Liver (tissue), 9 donors: ENCODE measurements around the gene UBN2. TPM values are rescaled to one million over a fixed set of nuclear protein-coding genes. Genes with fewer than 3 reads are reported as not detected.

Source experiments
- DNase-seq: peaks from one replicate; pipeline ENCODE4 v3.0.0-alpha.2; 2017; ENCODE audit warnings: low spot score
- H3K27ac ChIP-seq, 2 donors: one replicate each; pipeline ENCODE4 v1.7.0; 2013; ENCODE audit warnings: inconsistent platforms in 2 of 2, low read length in 2 of 2, control low read depth in 1 of 2, low read depth in 1 of 2, mild to moderate bottlenecking in 1 of 2
- H3K27me3 ChIP-seq, 4 donors: one replicate each; pipeline versions ENCODE4 v1.6.1 to v1.7.0; 2013; ENCODE audit warnings: low read length in 3 of 4, inconsistent platforms in 1 of 4, mild to moderate bottlenecking in 1 of 4, moderate library complexity in 1 of 4; ENCODE audit not compliant: control insufficient read depth in 4 of 4, insufficient read depth in 4 of 4
- H3K36me3 ChIP-seq, 4 donors: one replicate each; pipeline versions ENCODE4 v1.6.1 to v1.7.0; 2013; ENCODE audit warnings: low read length in 3 of 4, mild to moderate bottlenecking in 3 of 4, low read depth in 1 of 4, moderate library complexity in 1 of 4; ENCODE audit not compliant: control insufficient read depth in 4 of 4, insufficient read depth in 3 of 4
- H3K4me1 ChIP-seq, 4 donors: one replicate each; pipeline versions ENCODE4 v1.6.1 to v1.7.0; 2013; ENCODE audit warnings: low read length in 3 of 4, mild to moderate bottlenecking in 3 of 4, moderate library complexity in 1 of 4; ENCODE audit not compliant: control insufficient read depth in 4 of 4, insufficient read depth in 4 of 4
- H3K4me3 ChIP-seq, 3 donors: one replicate each; pipeline versions ENCODE4 v1.6.1 to v1.7.0; 2013; ENCODE audit warnings: low read length in 3 of 3, control low read depth in 1 of 3, low read depth in 1 of 3, mild to moderate bottlenecking in 1 of 3
- H3K9ac ChIP-seq, 2 donors: one replicate each; pipeline ENCODE4 v1.7.0; 2013; ENCODE audit warnings: low read length in 2 of 2, mild to moderate bottlenecking in 2 of 2, moderate library complexity in 2 of 2, control low read depth in 1 of 2, low read depth in 1 of 2
- H3K9me3 ChIP-seq, 4 donors: one replicate each; pipeline versions ENCODE4 v1.6.1 to v1.7.0; 2013; ENCODE audit warnings: low read length in 3 of 4; ENCODE audit not compliant: control insufficient read depth in 4 of 4
- EGR1 ChIP-seq, 2 donors: IDR thresholded peaks; 2 replicates each; pipeline ENCODE4 v1.6.1; 2016 to 2018; ENCODE audit warnings: antibody characterized with exemption in 2 of 2, low read depth in 2 of 2
- FOXA1 ChIP-seq: IDR thresholded peaks from 2 replicates; pipeline ENCODE4 v1.6.1; 2016; ENCODE audit warnings: antibody characterized with exemption
- FOXA2 ChIP-seq: IDR thresholded peaks from 2 replicates; pipeline ENCODE4 v1.6.1; 2016; ENCODE audit warnings: antibody characterized with exemption
- GABPA ChIP-seq, 2 donors: IDR thresholded peaks in 1 of 2; conservative IDR thresholded peaks in 1 of 2; 2 replicates each; pipeline ENCODE4 v1.6.1; 2016; ENCODE audit warnings: antibody characterized with exemption in 2 of 2, mild to moderate bottlenecking in 1 of 2, moderate library complexity in 1 of 2
- HNF4A ChIP-seq, 2 donors: conservative IDR thresholded peaks; 2 replicates each; pipeline ENCODE4 v1.6.1; 2016; ENCODE audit warnings: antibody characterized with exemption in 2 of 2, mild to moderate bottlenecking in 2 of 2
- HNF4G ChIP-seq: IDR thresholded peaks from 2 replicates; pipeline ENCODE4 v1.6.1; 2016; ENCODE audit warnings: antibody characterized with exemption
- JUND ChIP-seq, 2 donors: IDR thresholded peaks; 2 replicates each; pipeline ENCODE4 v1.6.1; 2016; ENCODE audit warnings: antibody characterized with exemption in 2 of 2
- NR2F2 ChIP-seq: IDR thresholded peaks from 2 replicates; pipeline ENCODE4 v1.6.1; 2016; ENCODE audit warnings: antibody characterized with exemption
- RAD21 ChIP-seq, 2 donors: IDR thresholded peaks; 2 replicates each; pipeline ENCODE4 v1.6.1; 2016; ENCODE audit warnings: antibody characterized with exemption in 2 of 2, mild to moderate bottlenecking in 2 of 2
- RXRA ChIP-seq, 2 donors: IDR thresholded peaks; 2 replicates each; pipeline ENCODE4 v1.6.1; 2017 to 2018; ENCODE audit warnings: antibody characterized with exemption in 2 of 2, mild to moderate bottlenecking in 1 of 2
- SP1 ChIP-seq: IDR thresholded peaks from 2 replicates; pipeline ENCODE4 v1.6.1; 2018; ENCODE audit warnings: antibody characterized with exemption, mild to moderate bottlenecking
- TAF1 ChIP-seq: conservative IDR thresholded peaks from 2 replicates; pipeline ENCODE4 v1.6.1; 2016; ENCODE audit warnings: antibody characterized with exemption, mild to moderate bottlenecking
- YY1 ChIP-seq: IDR thresholded peaks from 2 replicates; pipeline ENCODE4 v1.6.1; 2016; ENCODE audit warnings: antibody characterized with exemption, mild to moderate bottlenecking
- WGBS: extraction: QIAGEN DNeasy Blood & Tissue Kit; methylation state at CpG from one replicate; pipeline ENCODE4 v1.1.7; 2013; 5-methylcytosine and 5-hydroxymethylcytosine counted together
- polyA plus RNA-seq, 2 donors: library from polyadenylated mRNA; stranded (reverse) in 1 of 2; unstranded in 1 of 2; fragments of 200-250 nt in 1 of 2; fragments of >200 nt in 1 of 2; fragmentation: Nextera tagmentation in 1 of 2; extraction: Ambion mirVana in 1 of 2; gene quantifications; one replicate each; pipeline versions ENCODE4 v1.2.1 to v1.2.3, GENCODE V29; 2013 to 2015
- total RNA-seq, 2 donors: library from RNA; depleted of rRNA; stranded (reverse); fragments of >200 nt; gene quantifications; one replicate each; pipeline ENCODE4 v1.2.3, GENCODE V29; 2014
- TF ChIP-seq, protein P1 (sequence below): IDR thresholded peaks from 2 replicates; pipeline ENCODE4 v1.6.1; 2016; ENCODE audit warnings: antibody characterized with exemption, mild to moderate bottlenecking
- TF ChIP-seq, protein P2 (sequence below): fragments of 150-350 bp; IDR thresholded peaks from 2 replicates; pipeline ENCODE4 v1.5.1; 2017; ENCODE audit warnings: improper control_type of control experiment, low read depth, low read length; ENCODE audit not compliant: missing input control
- TF ChIP-seq, protein P3 (sequence below): IDR thresholded peaks from 2 replicates; pipeline ENCODE4 v1.6.1; 2016; ENCODE audit warnings: antibody characterized with exemption
- TF ChIP-seq, protein P4 (sequence below): IDR thresholded peaks from 2 replicates; pipeline ENCODE4 v1.6.1; 2016; ENCODE audit warnings: antibody characterized with exemption
- TF ChIP-seq, protein P5 (sequence below): IDR thresholded peaks from 2 replicates; pipeline ENCODE4 v1.6.1; 2016; ENCODE audit warnings: antibody characterized with exemption
- donor health status: healthy.
- donor health status: healthy.
- donor health status: healthy.
- donor health status: healthy.
- donor health status: healthy.

UBN2 gene
- total and polyA plus RNA-seq, 4 donors = 1.1 to 9.1 (median 4.8) TPM

DNA sequence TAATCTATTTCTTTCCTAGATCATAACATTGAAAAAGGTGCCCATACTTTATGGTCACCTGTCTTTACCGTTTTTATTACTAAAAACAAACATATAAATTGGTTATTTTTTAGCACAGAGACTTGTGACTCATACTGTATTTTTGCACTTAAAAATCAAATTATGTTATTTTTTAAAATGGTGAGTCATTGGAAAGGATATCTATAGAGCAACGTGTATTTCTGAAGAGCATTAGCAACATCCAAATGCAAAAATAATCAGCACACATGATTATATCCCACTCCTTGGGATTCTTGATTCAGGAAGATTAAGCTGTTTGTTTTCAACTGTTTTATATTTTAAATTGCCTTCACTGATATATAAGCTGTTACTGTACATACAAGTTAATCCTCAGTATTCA, 69.4 kb downstream of the UBN2 start:
- WGBS = 84% methylated on average over 2 of the region's 2 CpGs
- Histone ChIP-seq H3K27me3 (no peaks in the 10 kb centered on the region), H3K9me3 (no peaks in the 10 kb centered on the region), H3K4me3 (no peak overlapping the region), H3K36me3 (peaks cover 0 to 5% (median 3%) of the 10 kb centered on the region in 4 donors), H3K4me1 (peaks cover 3 to 44% (median 24%) of the 10 kb centered on the region in 4 donors), H3K9ac (no peak overlapping the region), H3K27ac (no peak overlapping the region)
- DNase-seq = no peak
- TF ChIP-seq, protein P1, sequence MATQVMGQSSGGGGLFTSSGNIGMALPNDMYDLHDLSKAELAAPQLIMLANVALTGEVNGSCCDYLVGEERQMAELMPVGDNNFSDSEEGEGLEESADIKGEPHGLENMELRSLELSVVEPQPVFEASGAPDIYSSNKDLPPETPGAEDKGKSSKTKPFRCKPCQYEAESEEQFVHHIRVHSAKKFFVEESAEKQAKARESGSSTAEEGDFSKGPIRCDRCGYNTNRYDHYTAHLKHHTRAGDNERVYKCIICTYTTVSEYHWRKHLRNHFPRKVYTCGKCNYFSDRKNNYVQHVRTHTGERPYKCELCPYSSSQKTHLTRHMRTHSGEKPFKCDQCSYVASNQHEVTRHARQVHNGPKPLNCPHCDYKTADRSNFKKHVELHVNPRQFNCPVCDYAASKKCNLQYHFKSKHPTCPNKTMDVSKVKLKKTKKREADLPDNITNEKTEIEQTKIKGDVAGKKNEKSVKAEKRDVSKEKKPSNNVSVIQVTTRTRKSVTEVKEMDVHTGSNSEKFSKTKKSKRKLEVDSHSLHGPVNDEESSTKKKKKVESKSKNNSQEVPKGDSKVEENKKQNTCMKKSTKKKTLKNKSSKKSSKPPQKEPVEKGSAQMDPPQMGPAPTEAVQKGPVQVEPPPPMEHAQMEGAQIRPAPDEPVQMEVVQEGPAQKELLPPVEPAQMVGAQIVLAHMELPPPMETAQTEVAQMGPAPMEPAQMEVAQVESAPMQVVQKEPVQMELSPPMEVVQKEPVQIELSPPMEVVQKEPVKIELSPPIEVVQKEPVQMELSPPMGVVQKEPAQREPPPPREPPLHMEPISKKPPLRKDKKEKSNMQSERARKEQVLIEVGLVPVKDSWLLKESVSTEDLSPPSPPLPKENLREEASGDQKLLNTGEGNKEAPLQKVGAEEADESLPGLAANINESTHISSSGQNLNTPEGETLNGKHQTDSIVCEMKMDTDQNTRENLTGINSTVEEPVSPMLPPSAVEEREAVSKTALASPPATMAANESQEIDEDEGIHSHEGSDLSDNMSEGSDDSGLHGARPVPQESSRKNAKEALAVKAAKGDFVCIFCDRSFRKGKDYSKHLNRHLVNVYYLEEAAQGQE = no peak
- TF ChIP-seq, protein P2, sequence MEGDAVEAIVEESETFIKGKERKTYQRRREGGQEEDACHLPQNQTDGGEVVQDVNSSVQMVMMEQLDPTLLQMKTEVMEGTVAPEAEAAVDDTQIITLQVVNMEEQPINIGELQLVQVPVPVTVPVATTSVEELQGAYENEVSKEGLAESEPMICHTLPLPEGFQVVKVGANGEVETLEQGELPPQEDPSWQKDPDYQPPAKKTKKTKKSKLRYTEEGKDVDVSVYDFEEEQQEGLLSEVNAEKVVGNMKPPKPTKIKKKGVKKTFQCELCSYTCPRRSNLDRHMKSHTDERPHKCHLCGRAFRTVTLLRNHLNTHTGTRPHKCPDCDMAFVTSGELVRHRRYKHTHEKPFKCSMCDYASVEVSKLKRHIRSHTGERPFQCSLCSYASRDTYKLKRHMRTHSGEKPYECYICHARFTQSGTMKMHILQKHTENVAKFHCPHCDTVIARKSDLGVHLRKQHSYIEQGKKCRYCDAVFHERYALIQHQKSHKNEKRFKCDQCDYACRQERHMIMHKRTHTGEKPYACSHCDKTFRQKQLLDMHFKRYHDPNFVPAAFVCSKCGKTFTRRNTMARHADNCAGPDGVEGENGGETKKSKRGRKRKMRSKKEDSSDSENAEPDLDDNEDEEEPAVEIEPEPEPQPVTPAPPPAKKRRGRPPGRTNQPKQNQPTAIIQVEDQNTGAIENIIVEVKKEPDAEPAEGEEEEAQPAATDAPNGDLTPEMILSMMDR = no peak
- no peak for TF ChIP-seq NR2F2
- TF ChIP-seq, protein P3, sequence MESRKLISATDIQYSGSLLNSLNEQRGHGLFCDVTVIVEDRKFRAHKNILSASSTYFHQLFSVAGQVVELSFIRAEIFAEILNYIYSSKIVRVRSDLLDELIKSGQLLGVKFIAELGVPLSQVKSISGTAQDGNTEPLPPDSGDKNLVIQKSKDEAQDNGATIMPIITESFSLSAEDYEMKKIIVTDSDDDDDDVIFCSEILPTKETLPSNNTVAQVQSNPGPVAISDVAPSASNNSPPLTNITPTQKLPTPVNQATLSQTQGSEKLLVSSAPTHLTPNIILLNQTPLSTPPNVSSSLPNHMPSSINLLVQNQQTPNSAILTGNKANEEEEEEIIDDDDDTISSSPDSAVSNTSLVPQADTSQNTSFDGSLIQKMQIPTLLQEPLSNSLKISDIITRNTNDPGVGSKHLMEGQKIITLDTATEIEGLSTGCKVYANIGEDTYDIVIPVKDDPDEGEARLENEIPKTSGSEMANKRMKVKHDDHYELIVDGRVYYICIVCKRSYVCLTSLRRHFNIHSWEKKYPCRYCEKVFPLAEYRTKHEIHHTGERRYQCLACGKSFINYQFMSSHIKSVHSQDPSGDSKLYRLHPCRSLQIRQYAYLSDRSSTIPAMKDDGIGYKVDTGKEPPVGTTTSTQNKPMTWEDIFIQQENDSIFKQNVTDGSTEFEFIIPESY = no peak
- TF ChIP-seq HNF4G = no peak
- no peak for TF ChIP-seq RAD21 (IDR thresholded peaks at IDR 0.05)
- TF ChIP-seq EGR1 (IDR thresholded peaks at IDR 0.05; ENCODE audit: low read depth in 2 of 2) = no peak
- TF ChIP-seq, protein P4, sequence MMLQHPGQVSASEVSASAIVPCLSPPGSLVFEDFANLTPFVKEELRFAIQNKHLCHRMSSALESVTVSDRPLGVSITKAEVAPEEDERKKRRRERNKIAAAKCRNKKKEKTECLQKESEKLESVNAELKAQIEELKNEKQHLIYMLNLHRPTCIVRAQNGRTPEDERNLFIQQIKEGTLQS = no peak
- TF ChIP-seq RXRA (IDR thresholded peaks at IDR 0.05) = no peak
- TF ChIP-seq FOXA2 = no peak
- no peak for TF ChIP-seq JUND (IDR thresholded peaks at IDR 0.05)
- no peak for TF ChIP-seq HNF4A (conservative IDR thresholded peaks at IDR 0.05)
- no peak for TF ChIP-seq TAF1
- TF ChIP-seq FOXA1 = no peak
- no peak for TF ChIP-seq SP1
- no peak for TF ChIP-seq YY1
- no peak for TF ChIP-seq GABPA (IDR thresholded peaks at IDR 0.05 in 1 of 2, conservative IDR thresholded peaks at IDR 0.05 in 1 of 2)
- TF ChIP-seq, protein P5, sequence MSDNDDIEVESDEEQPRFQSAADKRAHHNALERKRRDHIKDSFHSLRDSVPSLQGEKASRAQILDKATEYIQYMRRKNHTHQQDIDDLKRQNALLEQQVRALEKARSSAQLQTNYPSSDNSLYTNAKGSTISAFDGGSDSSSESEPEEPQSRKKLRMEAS = no peak
